ENCODE measurements around the gene PPP1R1A. TPM values are rescaled to one million over a fixed set of nuclear protein-coding genes. Genes with fewer than 3 reads are reported as not detected.

PPP1R1A gene
- total and polyA plus RNA-seq, 9 of the 15 experiments (the other 6 are each of a cell fraction or from before 2014, with no cell fraction given) = not detected

DNA sequence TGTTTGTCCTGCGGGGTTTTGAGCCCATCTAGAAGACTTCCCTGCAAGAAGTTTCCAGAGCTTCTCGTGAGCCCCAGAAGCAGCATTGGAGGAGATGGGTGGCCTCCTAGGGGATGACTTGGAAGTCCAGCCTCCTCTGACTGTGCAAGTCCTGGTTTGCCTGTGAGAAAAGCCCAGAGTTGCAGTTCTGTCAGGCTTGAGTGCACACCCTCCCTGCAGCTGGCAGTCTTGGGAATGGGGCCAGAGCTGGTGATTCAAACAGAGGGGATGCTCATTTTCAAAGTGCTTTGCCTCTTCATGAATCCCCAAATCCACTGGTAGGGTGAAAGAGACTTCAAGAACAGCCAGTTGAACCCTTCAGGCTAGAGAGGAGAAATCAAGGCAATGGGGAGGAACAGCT is 3.9 kb upstream of the PPP1R1A start:
- no peak overlapping the region for H3K27ac ChIP-seq (ENCODE audit: extremely low read depth, low read depth, low read length)
- H3K79me2 ChIP-seq (ENCODE audit: control insufficient read depth, insufficient read depth, low read length) = no peaks in the 10 kb centered on the region
- no peak overlapping the region for H3K9ac ChIP-seq (ENCODE audit: insufficient read depth in 1 of 2, low read depth in 2 of 2, low read length in 2 of 2)
- TF ChIP-seq PHB (CRISPR knock-in tag; IDR thresholded peaks at IDR 0.05) (no peak), POU5F1 (IDR thresholded peaks at IDR 0.05; ENCODE audit: borderline replicate concordance, low read depth, low read length, partially characterized antibody) (no peak), GATA2 (CRISPR knock-in tag; IDR thresholded peaks at IDR 0.05) (no peak), FOS (IDR thresholded peaks at IDR 0.05; ENCODE audit: extremely low read depth, insufficient read length) (no peak), ZNF274 (IDR thresholded peaks at IDR 0.05; ENCODE audit: borderline replicate concordance, low read depth, low read length) (no peak), YBX1 (IDR thresholded peaks at IDR 0.05) (no peak), SUPT5H (IDR thresholded peaks at IDR 0.05) (no peak)
- TF ChIP-seq, protein P1, sequence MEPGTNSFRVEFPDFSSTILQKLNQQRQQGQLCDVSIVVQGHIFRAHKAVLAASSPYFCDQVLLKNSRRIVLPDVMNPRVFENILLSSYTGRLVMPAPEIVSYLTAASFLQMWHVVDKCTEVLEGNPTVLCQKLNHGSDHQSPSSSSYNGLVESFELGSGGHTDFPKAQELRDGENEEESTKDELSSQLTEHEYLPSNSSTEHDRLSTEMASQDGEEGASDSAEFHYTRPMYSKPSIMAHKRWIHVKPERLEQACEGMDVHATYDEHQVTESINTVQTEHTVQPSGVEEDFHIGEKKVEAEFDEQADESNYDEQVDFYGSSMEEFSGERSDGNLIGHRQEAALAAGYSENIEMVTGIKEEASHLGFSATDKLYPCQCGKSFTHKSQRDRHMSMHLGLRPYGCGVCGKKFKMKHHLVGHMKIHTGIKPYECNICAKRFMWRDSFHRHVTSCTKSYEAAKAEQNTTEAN (CRISPR knock-in tag; IDR thresholded peaks at IDR 0.05) = no peak
- TF ChIP-seq, protein P2, sequence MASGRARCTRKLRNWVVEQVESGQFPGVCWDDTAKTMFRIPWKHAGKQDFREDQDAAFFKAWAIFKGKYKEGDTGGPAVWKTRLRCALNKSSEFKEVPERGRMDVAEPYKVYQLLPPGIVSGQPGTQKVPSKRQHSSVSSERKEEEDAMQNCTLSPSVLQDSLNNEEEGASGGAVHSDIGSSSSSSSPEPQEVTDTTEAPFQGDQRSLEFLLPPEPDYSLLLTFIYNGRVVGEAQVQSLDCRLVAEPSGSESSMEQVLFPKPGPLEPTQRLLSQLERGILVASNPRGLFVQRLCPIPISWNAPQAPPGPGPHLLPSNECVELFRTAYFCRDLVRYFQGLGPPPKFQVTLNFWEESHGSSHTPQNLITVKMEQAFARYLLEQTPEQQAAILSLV (tag; IDR thresholded peaks at IDR 0.05) = no peak
- intact Hi-C loops (cut with micrococcal nuclease) (no loop called here), in situ Hi-C loops (cut with MboI) (no loop called here)
- H3K4me2 ChIP-seq (ENCODE audit: insufficient read depth, low read length) = no peak overlapping the region
- no peaks in the 10 kb centered on the region for H3K9me1 ChIP-seq (ENCODE audit: control insufficient read depth, insufficient read depth, low read length)
- no peak for DNase-seq (ENCODE audit: extremely low read depth in 1 of 4, low spot score in 3 of 4)
- peaks cover 3% of the 10 kb centered on the region for H4K20me1 ChIP-seq (replicated peaks; ENCODE audit: control insufficient read depth, insufficient read depth, low read length)
- H3K9me3 ChIP-seq (replicated peaks; ENCODE audit: control insufficient read depth, insufficient read depth, low read depth, low read length) = no peaks in the 10 kb centered on the region
- ChIA-PET CTCF (ENCODE audit: low intra/inter-chr PET ratio) (no interaction called here), POLR2A (no interaction called here)
- no peak overlapping the region for H2AFZ ChIP-seq (ENCODE audit: low read depth, low read length)
- H3K27me3 ChIP-seq (ENCODE audit: control insufficient read depth in 2 of 2, insufficient read depth in 2 of 2, low read length in 2 of 2) = peaks cover 32 to 69% of the 10 kb centered on the region in 2 experiments
- no peak overlapping the region for H3K4me3 ChIP-seq
- H3K36me3 ChIP-seq (ENCODE audit: control insufficient read depth, insufficient read depth, low read length) = no peaks in the 10 kb centered on the region
- no peak for FAIRE-seq
- H3K4me1 ChIP-seq (replicated peaks in 1 of 2; ENCODE audit: control insufficient read depth in 2 of 2, insufficient read depth in 2 of 2, low read length in 2 of 2) = peaks cover 0 to 9% of the 10 kb centered on the region in 2 experiments; a peak in 1 of 5 replicates
- ATAC-seq = no peak
- WGBS (ENCODE audit: insufficient coverage, low coverage, missing lambda C conversion rate) = 0% methylated on average over 2 of the region's 2 CpGs
- no TSS peak for BruUV-seq (replicated peaks)
